Activated CD8-positive, alpha-beta memory T cell treated with anti-CD3 and anti-CD28 coated beads, Interleukin-2, amount 50 U/mL, for 48 hours (primary cell): ENCODE results near the gene DUS3L.
"Not testable (repeated sequence)": the region's sequence is repeated elsewhere in the genome, so short reads cannot be mapped to it uniquely, and the experiment has no call there.

Source experiments
- DNase-seq: peaks from one replicate; pipeline ENCODE4 v3.0.0-alpha.2; 2020

DUS3L gene

GRCh38 chr19:5799247-5800241 lies 8.6 kb upstream of the DUS3L start:
- no peak for DNase-seq

GRCh38 chr19:5798244-5798643 lies 7.3 kb upstream of the DUS3L start:
- DNase-seq = no peak

GRCh38 chr19:5795382-5795919 lies 4.5 kb upstream of the DUS3L start:
- no peak for DNase-seq

- no peak for DNase-seq
Measured at GRCh38 chr19:5793188-5793587, 2.2 kb upstream of the DUS3L start.

GRCh38 chr19:5792224-5792623 lies 1.3 kb upstream of the DUS3L start:
- no peak for DNase-seq

GRCh38 chr19:5789886-5790558 lies 941 bp downstream of the DUS3L start:
- no peak for DNase-seq

- no peak for DNase-seq
Measured at GRCh38 chr19:5789351-5789761, 1.6 kb downstream of the DUS3L start.

GRCh38 chr19:5788422-5788821 lies 2.5 kb downstream of the DUS3L start:
- no peak for DNase-seq

- DNase-seq = no peak
Measured at GRCh38 chr19:5787409-5788182, 3.4 kb downstream of the DUS3L start.

- DNase-seq = no peak
Measured at GRCh38 chr19:5786593-5787408, 4.2 kb downstream of the DUS3L start.

GRCh38 chr19:5785423-5785822 lies 5.5 kb downstream of the DUS3L start:
- no peak for DNase-seq

- no peak for DNase-seq
Measured at GRCh38 chr19:5784581-5785147, 6.3 kb downstream of the DUS3L start, which contains the start of gene PRR22. TSS of gene PRR22 (minus strand) at chr19:5784746. CDS start at chr19:5784660, 86 bp downstream.

- no peak for DNase-seq
Measured at GRCh38 chr19:5782945-5783919, 7.7 kb downstream of the DUS3L start.

GRCh38 chr19:5782322-5782721 lies 8.6 kb downstream of the DUS3L start:
- DNase-seq = no peak

GRCh38 chr19:5780916-5781315 lies 10.0 kb downstream of the DUS3L start:
- DNase-seq = not testable (repeated sequence)

GRCh38 chr19:5778402-5778801 lies 12.6 kb downstream of the DUS3L start:
- DNase-seq = no peak

GRCh38 chr19:5775668-5776309 lies 15.2 kb downstream of the DUS3L start:
- no peak for DNase-seq

GRCh38 chr19:5774921-5775320 lies 16.0 kb downstream of the DUS3L start:
- no peak for DNase-seq

- DNase-seq = no peak
Measured at GRCh38 chr19:5773276-5773675, 17.7 kb downstream of the DUS3L start.

GRCh38 chr19:5772416-5772815 lies 18.5 kb downstream of the DUS3L start:
- no peak for DNase-seq
